GM19035 (cell line): ENCODE results near the gene ATP2B1.

Experiments
- ATAC-seq: cut with Tn5 transposase; IDR thresholded peaks from one replicate; pipeline ENCODE4 v1.9.1; 2021; ENCODE audit not compliant: unreplicated experiment

Gene ATP2B1

GRCh38 chr12:89662623-89663022, 46.0 kb downstream of the ATP2B1 start:
- ATAC-seq = no peak

GRCh38 chr12:89661706-89662330, 46.8 kb downstream of the ATP2B1 start:
- ATAC-seq = no peak

- no peak for ATAC-seq
Measured at GRCh38 chr12:89657739-89658138, 50.9 kb downstream of the ATP2B1 start.

GRCh38 chr12:89657066-89657465, 51.6 kb downstream of the ATP2B1 start:
- ATAC-seq = no peak

GRCh38 chr12:89655841-89656240, 52.8 kb downstream of the ATP2B1 start:
- ATAC-seq = no peak

GRCh38 chr12:89651192-89651591, 57.4 kb downstream of the ATP2B1 start:
- ATAC-seq = no peak

- ATAC-seq = no peak
Measured at GRCh38 chr12:89650239-89650638, 58.4 kb downstream of the ATP2B1 start.

- no peak for ATAC-seq
Measured at GRCh38 chr12:89649820-89650219, 58.8 kb downstream of the ATP2B1 start.

GRCh38 chr12:89649139-89649538, 59.5 kb downstream of the ATP2B1 start:
- no peak for ATAC-seq

- no peak for ATAC-seq
Measured at GRCh38 chr12:89648211-89648930, 60.3 kb downstream of the ATP2B1 start.

GRCh38 chr12:89645434-89645833, 63.2 kb downstream of the ATP2B1 start:
- no peak for ATAC-seq

GRCh38 chr12:89642959-89643358, 65.7 kb downstream of the ATP2B1 start:
- no peak for ATAC-seq

- no peak for ATAC-seq
Measured at GRCh38 chr12:89636776-89637160, 71.9 kb downstream of the ATP2B1 start.

- no peak for ATAC-seq
Measured at GRCh38 chr12:89636052-89636775, 72.4 kb downstream of the ATP2B1 start.

- no peak for ATAC-seq
Measured at GRCh38 chr12:89634508-89634907, 74.1 kb downstream of the ATP2B1 start.

- no peak for ATAC-seq
Measured at GRCh38 chr12:89632778-89633177, 75.9 kb downstream of the ATP2B1 start.

- ATAC-seq = no peak
Measured at GRCh38 chr12:89622115-89622514, 86.5 kb downstream of the ATP2B1 start.

GRCh38 chr12:89621521-89621920, 87.1 kb downstream of the ATP2B1 start:
- ATAC-seq = no peak

- ATAC-seq = no peak
Measured at GRCh38 chr12:89619764-89620163, 88.9 kb downstream of the ATP2B1 start.

- no peak for ATAC-seq
Measured at GRCh38 chr12:89618113-89618862, 90.3 kb downstream of the ATP2B1 start.

GRCh38 chr12:89610366-89610765, 98.3 kb downstream of the ATP2B1 start:
- ATAC-seq = no peak
